HG03439 (cell line): ENCODE measurements around the gene MACF1.

ENCODE experiments used
- ATAC-seq: cut with Tn5 transposase; IDR thresholded peaks from one replicate; pipeline ENCODE4 v1.9.1; 2021; ENCODE audit warnings: mild to moderate bottlenecking, moderate library complexity; ENCODE audit not compliant: unreplicated experiment

Gene MACF1

DNA sequence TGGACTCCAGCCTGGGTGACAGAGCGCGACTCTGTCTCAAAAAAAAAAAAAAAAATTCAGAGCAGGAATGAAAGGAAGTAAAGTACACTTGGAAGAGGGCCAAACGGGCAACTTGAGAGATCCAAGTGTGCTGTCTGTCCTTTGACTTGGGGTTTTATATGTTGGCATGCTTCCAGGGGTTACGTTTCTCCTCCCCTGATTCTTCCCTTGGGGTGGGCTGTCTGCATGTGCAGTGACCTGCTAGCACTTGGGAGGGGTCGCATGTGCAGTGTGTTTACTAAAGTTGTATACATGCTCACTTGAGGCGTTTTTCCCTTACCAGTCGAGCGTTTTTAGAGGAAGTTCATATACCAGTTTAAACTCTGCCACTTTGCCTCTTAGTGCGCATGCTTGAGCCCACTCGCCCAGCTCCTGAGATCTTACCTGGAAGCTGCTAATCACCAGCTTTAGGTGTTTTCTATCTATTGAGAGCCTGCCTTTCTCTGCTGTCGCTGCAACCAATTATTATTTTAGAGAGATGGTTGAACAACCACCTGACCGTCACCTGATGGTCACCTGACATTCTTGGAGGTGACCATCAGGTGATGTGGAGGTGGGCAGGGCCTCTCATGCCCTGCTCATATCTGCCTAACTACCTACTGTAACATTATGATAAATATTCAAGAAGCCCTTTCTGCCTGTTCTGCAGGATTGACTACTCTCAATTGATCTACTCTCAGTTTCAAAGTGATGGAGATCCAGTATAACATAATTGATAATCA lies 140.1 kb downstream of the MACF1 start:
- ATAC-seq, result no peak

- no peak for ATAC-seq
These were observed 142.4 kb downstream of the MACF1 start for GRCh38 chr1:39346872-39347271.

- no peak for ATAC-seq
These were observed 143.8 kb downstream of the MACF1 start for GRCh38 chr1:39348278-39348677.

DNA sequence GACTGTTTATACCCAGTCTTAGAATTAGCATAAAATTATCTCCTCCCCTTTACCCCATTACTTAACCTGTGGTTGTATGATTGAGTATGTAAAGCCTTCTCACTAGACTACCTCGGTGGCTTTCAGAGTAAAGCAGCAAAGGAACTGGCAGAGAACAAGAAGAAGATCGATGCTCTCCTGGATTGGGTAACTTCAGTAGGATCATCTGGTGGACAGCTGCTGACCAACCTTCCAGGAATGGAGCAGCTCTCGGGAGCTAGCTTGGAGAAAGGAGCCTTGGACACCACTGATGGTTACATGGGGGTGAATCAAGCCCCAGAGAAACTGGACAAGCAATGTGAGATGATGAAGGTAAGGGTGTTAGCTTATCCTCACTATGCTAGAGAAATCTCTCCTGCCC lies 148.4 kb downstream of the MACF1 start:
- ATAC-seq, result no peak

DNA sequence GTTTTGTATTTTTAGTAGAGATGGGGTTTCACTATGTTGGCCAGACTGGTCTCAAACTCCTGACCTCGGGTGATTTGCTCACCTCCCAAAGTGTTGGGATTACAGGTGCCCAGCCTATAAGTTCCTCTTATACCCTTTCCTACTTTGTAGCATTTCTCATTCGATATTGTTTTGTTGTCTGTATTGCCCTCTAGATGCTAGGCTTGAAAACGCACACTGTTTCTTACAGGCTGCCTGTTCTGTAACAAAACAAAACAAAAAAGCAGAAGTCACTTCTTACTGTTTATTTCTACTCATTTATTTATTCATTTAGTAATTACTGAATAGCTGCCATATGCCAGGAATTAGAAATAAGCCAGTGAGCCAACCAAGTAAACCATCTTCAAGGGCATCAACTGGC lies 150.1 kb downstream of the MACF1 start:
- ATAC-seq, result no peak

GRCh38 chr1:39358491-39358890 lies 154.0 kb downstream of the MACF1 start:
- ATAC-seq, result no peak

DNA sequence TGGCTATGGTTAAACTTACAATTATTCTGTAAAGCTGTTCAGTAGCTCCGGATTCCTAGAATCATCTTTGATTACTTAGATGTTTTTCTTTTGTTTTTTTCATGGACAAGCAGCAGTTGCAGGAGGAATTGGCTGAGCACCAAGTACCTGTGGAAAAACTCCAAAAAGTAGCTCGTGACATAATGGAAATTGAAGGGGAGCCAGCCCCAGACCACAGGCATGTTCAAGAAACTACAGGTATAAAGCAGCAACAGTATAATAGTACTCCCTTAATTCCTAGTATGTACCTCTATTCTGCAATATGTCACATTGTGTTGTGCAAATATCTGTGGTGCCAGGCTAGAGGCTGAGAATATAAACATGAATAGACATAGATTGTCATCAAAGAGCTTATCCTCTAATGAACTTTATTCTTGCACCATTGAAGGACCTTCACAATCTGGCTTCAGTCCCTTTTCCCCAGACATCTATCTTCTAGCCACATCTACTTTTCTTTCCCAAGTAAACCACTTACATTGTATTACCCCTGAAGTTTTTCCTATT lies 154.6 kb downstream of the MACF1 start:
- no peak for ATAC-seq

DNA sequence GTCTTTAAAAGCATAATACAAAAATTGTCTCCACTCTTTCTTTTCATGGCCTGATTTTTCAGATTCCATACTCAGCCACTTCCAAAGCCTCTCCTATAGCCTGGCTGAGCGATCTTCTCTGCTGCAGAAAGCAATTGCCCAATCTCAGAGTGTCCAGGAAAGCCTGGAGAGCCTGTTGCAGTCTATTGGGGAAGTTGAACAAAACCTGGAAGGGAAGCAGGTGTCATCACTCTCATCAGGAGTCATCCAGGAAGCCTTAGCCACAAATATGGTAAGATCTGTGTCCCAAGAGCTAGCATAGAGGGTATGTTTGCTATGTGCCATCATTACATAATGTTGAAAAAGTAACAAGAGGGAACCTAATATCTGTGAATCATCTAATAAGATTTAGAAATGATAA lies 156.2 kb downstream of the MACF1 start:
- ATAC-seq, result no peak

DNA sequence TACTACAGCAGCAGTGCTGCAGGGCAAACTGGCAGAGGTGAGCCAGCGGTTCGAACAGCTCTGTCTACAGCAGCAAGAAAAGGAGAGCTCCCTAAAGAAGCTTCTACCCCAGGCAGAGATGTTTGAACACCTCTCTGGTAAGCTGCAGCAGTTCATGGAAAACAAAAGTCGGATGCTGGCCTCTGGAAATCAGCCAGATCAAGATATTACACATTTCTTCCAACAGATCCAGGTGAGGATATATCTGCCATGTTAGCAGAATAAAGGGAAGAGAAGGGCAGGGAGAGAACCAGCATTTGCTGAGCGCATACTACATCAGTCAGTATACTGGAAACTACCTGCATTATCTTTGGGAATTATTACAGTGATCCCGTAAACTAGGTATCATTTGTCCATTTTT lies 157.0 kb downstream of the MACF1 start:
- ATAC-seq, result no peak

GRCh38 chr1:39363267-39363666 lies 158.8 kb downstream of the MACF1 start:
- ATAC-seq, result no peak

- no peak for ATAC-seq
These were observed 163.6 kb downstream of the MACF1 start for GRCh38 chr1:39368045-39368444.

DNA sequence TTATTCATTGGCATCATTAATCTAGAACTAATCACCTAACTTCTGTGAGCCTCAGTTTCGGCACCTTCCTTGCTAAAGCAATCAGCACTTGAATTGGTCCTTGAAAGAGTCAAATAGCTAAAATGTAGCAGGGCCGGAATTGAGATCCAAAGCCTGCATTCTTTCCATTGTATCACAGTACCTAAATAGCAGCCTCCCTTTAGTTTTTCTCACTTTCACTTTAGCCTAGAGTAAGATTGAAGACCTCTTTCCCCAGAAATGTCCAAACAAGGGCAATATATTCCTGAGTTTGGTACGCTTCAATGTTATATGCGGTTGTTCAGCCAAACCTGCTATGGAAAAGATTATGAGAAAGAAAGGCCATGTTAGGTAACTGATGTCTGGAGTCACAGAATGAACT lies 165.1 kb downstream of the MACF1 start:
- ATAC-seq, result no peak

- no peak for ATAC-seq
These were observed 166.1 kb downstream of the MACF1 start for GRCh38 chr1:39370602-39371001.

GRCh38 chr1:39372105-39372504 lies 167.6 kb downstream of the MACF1 start:
- ATAC-seq, result no peak

GRCh38 chr1:39376656-39377055 lies 172.2 kb downstream of the MACF1 start:
- no peak for ATAC-seq

DNA sequence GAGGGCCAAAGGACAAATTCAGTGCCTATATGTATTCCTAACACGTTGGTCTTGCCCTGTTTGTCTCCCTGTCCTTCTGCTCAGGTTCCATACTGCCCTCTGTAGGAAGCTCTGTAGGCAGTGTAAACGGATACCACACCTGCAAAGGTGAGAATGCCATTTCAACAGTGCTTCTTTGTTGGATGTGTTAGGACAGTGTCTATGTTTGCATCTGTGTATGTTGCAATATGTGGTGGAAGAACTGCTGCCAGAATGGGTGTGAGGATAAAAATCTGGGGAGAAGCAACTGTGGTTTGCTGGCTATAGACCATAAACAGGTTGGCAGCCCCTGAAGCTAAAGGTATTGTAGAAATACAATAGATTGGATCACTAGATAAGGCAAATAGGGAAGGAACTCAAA lies 173.9 kb downstream of the MACF1 start:
- ATAC-seq, result no peak

GRCh38 chr1:39379187-39379586 lies 174.7 kb downstream of the MACF1 start:
- ATAC-seq, result no peak

DNA sequence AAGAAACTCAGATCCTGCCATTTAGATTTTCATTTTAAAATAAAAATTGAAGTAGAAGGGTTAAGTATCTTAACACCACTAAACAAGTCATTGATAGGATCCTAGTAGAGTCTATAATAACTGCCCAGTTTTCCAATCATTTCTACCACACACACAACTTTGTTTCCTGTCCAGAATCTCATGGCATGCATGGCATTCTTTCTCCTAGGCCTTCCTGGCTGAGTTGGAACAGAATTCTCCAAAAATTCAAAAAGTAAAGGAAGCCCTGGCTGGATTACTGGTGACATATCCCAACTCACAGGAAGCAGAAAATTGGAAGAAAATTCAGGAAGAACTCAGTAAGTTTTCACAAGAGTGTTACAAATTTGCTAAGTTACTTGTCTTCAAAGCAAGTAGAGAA lies 175.5 kb downstream of the MACF1 start:
- no peak for ATAC-seq

DNA sequence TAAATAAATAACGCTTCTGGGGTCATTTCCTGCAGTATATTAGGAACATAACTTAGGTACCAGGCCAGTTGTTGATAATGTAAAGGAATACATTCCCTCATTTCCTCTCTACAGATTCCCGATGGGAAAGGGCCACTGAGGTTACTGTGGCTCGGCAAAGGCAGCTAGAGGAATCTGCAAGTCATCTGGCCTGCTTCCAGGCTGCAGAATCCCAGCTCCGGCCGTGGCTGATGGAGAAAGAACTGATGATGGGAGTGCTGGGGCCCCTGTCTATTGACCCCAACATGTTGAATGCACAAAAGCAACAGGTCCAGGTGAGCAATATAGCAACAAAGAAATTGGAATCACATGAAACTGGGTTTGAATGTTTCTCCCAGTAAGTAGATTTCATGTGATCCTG lies 177.3 kb downstream of the MACF1 start:
- no peak for ATAC-seq

GRCh38 chr1:39384305-39384704 lies 179.8 kb downstream of the MACF1 start:
- ATAC-seq, result no peak

- no peak for ATAC-seq
These were observed 180.8 kb downstream of the MACF1 start for GRCh38 chr1:39385067-39385988.

DNA sequence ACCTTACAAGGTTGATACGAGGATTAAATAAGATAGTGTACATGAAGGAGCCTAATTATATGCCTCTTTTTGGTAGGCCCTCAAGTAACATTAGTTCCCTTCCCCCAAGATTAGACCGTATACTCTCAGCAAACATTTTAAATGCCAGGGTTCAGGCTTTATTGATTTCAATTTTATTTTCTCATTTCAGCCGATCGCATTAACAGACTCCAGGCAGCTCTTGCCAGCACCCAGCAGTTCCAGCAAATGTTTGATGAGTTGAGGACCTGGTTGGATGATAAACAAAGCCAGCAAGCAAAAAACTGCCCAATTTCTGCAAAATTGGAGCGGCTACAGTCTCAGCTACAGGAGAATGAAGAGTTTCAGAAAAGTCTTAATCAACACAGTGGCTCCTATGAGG lies 182.5 kb downstream of the MACF1 start:
- ATAC-seq, result no peak
